Right ventricle myocardium inferior (tissue), 1 donor: Measurements from ENCODE around the gene HSFX3. TPM values are rescaled to one million over a fixed set of nuclear protein-coding genes. Genes with fewer than 3 reads are reported as not detected.
"Not testable (repeated sequence)": the region's sequence is repeated elsewhere in the genome, so short reads cannot be mapped to it uniquely, and the experiment has no call there.

ENCODE experiments used
- ATAC-seq: fragments of 200-7000 bp; cut with Tn5 transposase; one replicate; pipeline ENCODE4 v1.9.1; 2020; ENCODE audit warnings: mild to moderate bottlenecking, moderate library complexity
- DNase-seq: peaks from one replicate; pipeline ENCODE4 v3.0.0; 2021; ENCODE audit errors: missing footprints
- intact Hi-C: fragments of 100-400 bp; cut with DNase I; formaldehyde crosslinking; loops from one replicate; pipeline ENCODE4 v1.11.0; 2022
- total RNA-seq: library from RNA; stranded (reverse); fragmentation: NEBNext Ultra II Directional; extraction: Animal tissue kit (Norgen Biotek cat#: 25700); gene quantifications from one replicate; pipeline ENCODE4 v1.2.1, GENCODE V29; 2021
- donor health status: DM: no; HTN: yes; CAD: no; lungs with severe emphysema.

The HSFX3 gene
- total RNA-seq, 1 donor from 2014 or later: not detected

GRCh38 chrX:149502923-149503322, 46.8 kb downstream of the HSFX3 start:
- ATAC-seq, DNase-seq, intact Hi-C loops: not testable (repeated sequence)

GRCh38 chrX:149499766-149500165, 50.0 kb downstream of the HSFX3 start:
- intact Hi-C loops: no loop called here
- ATAC-seq (no peak), DNase-seq (no peak)

- no peak for DNase-seq
- ATAC-seq: no peak
- intact Hi-C loops: no loop called here
Measured at GRCh38 chrX:149498767-149499166, 51.0 kb downstream of the HSFX3 start.

Other genes with a start within 250 kb of the HSFX3 start
- 77.6 TPM for gene IDS, start 44.6 kb downstream of the HSFX3 start, total RNA-seq
- gene EOLA1, start 8.9 kb downstream of the HSFX3 start, total RNA-seq: 32.5 TPM
- gene MAGEA9B, start 37.5 kb upstream of the HSFX3 start, total RNA-seq: not detected
- gene HSFX2, start 45.4 kb upstream of the HSFX3 start, total RNA-seq: not detected
- gene TMEM185A, start 81.9 kb upstream of the HSFX3 start, total RNA-seq: 33.5 TPM
- not detected for gene MAGEA11, start 162.1 kb upstream of the HSFX3 start, total RNA-seq
- gene HSFX1, start 224.1 kb upstream of the HSFX3 start, total RNA-seq: 1.7 TPM
- gene MAGEA9, start 232.0 kb upstream of the HSFX3 start, total RNA-seq: not detected